IMR-90 (cell line): ENCODE data around the gene CGRRF1.

Experiments
- CEBPB ChIP-seq: IDR thresholded peaks from 2 replicates; pipeline ENCODE4 v1.6.1; 2012; ENCODE audit warnings: low read depth, low read length, improper control_type of control experiment
- CHD1 ChIP-seq: IDR thresholded peaks from 2 replicates; pipeline ENCODE4 v1.6.1; 2012; ENCODE audit warnings: low read depth, low read length, improper control_type of control experiment
- FOS ChIP-seq: fragments of 150-350 bp; IDR thresholded peaks from 2 replicates; pipeline ENCODE4 v1.6.1; 2016; ENCODE audit warnings: low read depth, low read length
- MXI1 ChIP-seq: IDR thresholded peaks from 2 replicates; pipeline ENCODE4 v1.6.1; 2012; ENCODE audit warnings: low read depth, mild to moderate bottlenecking, low read length, moderate library complexity, borderline replicate concordance
- POLR2A ChIP-seq: IDR thresholded peaks from 2 replicates; pipeline ENCODE4 v1.6.1; 2012; ENCODE audit warnings: mild to moderate bottlenecking, low read depth, low read length
- RAD21 ChIP-seq: IDR thresholded peaks from 2 replicates; pipeline ENCODE4 v1.6.1; 2012; ENCODE audit warnings: low read length, improper control_type of control experiment
- RCOR1 ChIP-seq: IDR thresholded peaks from 2 replicates; pipeline ENCODE4 v1.6.1; 2012; ENCODE audit warnings: mild to moderate bottlenecking, low read length, improper control_type of control experiment; ENCODE audit not compliant: insufficient replicate concordance
- RFX5 ChIP-seq: IDR thresholded peaks from 2 replicates; pipeline ENCODE4 v1.8.0; 2012; ENCODE audit warnings: low read depth, mild to moderate bottlenecking, low read length, moderate library complexity
- SMC3 ChIP-seq: fragments of 150-350 bp; IDR thresholded peaks from 2 replicates; pipeline ENCODE4 v1.6.1; 2016; ENCODE audit warnings: low read depth, mild to moderate bottlenecking, antibody characterized with exemption, low read length, moderate library complexity
- TF ChIP-seq, protein P1 (sequence below): conservative IDR thresholded peaks from 2 replicates; pipeline ENCODE4 v1.5.1; 2012; ENCODE audit warnings: mild to moderate bottlenecking, low read depth, low read length, improper control_type of control experiment
- TF ChIP-seq, protein P2 (sequence below): fragments of 150-350 bp; IDR thresholded peaks from 2 replicates; pipeline ENCODE4 v1.6.1; 2017; ENCODE audit warnings: mild to moderate bottlenecking, antibody characterized with exemption, low read length, low read depth
- TF ChIP-seq, protein P3 (sequence below): fragments of 150-350 bp; IDR thresholded peaks from 2 replicates; pipeline ENCODE4 v1.6.1; 2016; ENCODE audit warnings: low read depth, mild to moderate bottlenecking, low read length, moderate library complexity, borderline replicate concordance

DNA sequence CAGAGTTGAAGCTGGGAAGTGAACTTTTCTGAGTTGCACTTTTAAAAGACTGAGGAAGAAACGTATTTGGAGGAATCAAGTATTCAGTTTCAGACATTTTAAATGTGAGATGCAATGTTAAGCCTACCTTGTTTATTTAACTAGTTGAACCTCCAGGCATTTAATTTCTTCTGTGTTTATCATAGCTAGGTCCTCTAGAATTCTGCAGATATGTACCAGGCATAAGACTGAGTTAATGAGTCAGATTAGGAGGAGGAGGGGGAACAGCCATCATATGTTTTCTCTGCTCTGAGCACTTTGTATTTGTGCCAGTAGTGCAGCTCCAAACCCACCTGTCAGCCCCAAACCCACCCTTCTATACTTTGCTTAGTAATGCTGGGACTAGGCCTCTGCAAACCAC lies 40.8 kb downstream of the CGRRF1 start:
- TF ChIP-seq, protein P1, sequence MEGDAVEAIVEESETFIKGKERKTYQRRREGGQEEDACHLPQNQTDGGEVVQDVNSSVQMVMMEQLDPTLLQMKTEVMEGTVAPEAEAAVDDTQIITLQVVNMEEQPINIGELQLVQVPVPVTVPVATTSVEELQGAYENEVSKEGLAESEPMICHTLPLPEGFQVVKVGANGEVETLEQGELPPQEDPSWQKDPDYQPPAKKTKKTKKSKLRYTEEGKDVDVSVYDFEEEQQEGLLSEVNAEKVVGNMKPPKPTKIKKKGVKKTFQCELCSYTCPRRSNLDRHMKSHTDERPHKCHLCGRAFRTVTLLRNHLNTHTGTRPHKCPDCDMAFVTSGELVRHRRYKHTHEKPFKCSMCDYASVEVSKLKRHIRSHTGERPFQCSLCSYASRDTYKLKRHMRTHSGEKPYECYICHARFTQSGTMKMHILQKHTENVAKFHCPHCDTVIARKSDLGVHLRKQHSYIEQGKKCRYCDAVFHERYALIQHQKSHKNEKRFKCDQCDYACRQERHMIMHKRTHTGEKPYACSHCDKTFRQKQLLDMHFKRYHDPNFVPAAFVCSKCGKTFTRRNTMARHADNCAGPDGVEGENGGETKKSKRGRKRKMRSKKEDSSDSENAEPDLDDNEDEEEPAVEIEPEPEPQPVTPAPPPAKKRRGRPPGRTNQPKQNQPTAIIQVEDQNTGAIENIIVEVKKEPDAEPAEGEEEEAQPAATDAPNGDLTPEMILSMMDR, result no peak
- TF ChIP-seq MXI1 (no peak), POLR2A (no peak), CHD1 (no peak), RCOR1 (no peak), CEBPB (no peak), FOS (no peak), SMC3 (no peak), RAD21 (no peak), RFX5 (no peak)
- TF ChIP-seq, protein P2, sequence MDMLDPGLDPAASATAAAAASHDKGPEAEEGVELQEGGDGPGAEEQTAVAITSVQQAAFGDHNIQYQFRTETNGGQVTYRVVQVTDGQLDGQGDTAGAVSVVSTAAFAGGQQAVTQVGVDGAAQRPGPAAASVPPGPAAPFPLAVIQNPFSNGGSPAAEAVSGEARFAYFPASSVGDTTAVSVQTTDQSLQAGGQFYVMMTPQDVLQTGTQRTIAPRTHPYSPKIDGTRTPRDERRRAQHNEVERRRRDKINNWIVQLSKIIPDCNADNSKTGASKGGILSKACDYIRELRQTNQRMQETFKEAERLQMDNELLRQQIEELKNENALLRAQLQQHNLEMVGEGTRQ, result no peak
- TF ChIP-seq, protein P3, sequence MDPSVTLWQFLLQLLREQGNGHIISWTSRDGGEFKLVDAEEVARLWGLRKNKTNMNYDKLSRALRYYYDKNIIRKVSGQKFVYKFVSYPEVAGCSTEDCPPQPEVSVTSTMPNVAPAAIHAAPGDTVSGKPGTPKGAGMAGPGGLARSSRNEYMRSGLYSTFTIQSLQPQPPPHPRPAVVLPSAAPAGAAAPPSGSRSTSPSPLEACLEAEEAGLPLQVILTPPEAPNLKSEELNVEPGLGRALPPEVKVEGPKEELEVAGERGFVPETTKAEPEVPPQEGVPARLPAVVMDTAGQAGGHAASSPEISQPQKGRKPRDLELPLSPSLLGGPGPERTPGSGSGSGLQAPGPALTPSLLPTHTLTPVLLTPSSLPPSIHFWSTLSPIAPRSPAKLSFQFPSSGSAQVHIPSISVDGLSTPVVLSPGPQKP, result no peak
